GM12878 (cell line): ENCODE data around the gene NPM1.

Experiments used
- BCL3 ChIP-seq: IDR thresholded peaks from 2 replicates; pipeline ENCODE4 v1.6.1; 2011; ENCODE audit warnings: borderline replicate concordance, low read depth, mild to moderate bottlenecking, moderate library complexity, low read length; ENCODE audit not compliant: insufficient read depth, poor library complexity, severe bottlenecking
- EZH2 ChIP-seq: IDR thresholded peaks from 2 replicates; pipeline ENCODE4 v1.6.1; 2012; ENCODE audit warnings: low read depth, mild to moderate bottlenecking, control low read depth, inconsistent platforms, low read length, borderline replicate concordance; ENCODE audit not compliant: control insufficient read depth
- MYC ChIP-seq: IDR thresholded peaks from 2 replicates; pipeline ENCODE4 v1.6.1; 2011; ENCODE audit warnings: mild to moderate bottlenecking, low read length, moderate library complexity, inconsistent platforms; ENCODE audit not compliant: insufficient read depth, insufficient replicate concordance, insufficient read length, severe bottlenecking
- PAX8 ChIP-seq: fragments of 450-650 bp; IDR thresholded peaks from 2 replicates; pipeline ENCODE4 v1.6.1; 2017; ENCODE audit warnings: mild to moderate bottlenecking, moderate library complexity
- POLR2AphosphoS5 ChIP-seq: IDR thresholded peaks from 2 replicates; pipeline ENCODE4 v1.6.1; 2011; ENCODE audit warnings: mild to moderate bottlenecking, low read length, inconsistent platforms
- RCOR1 ChIP-seq: conservative IDR thresholded peaks from 2 replicates; pipeline ENCODE4 v1.6.1; 2012; ENCODE audit warnings: low read depth, low read length, improper control_type of control experiment
- RFX5 ChIP-seq: IDR thresholded peaks from 2 replicates; pipeline ENCODE4 v1.6.1; 2011; ENCODE audit warnings: low read depth, low read length, improper control_type of control experiment
- SP1 ChIP-seq: IDR thresholded peaks from one replicate; pipeline ENCODE4 v1.6.1; 2011; ENCODE audit warnings: low read depth, low read length
- SUPT20H ChIP-seq: IDR thresholded peaks from 2 replicates; pipeline ENCODE4 v1.6.1; 2011; ENCODE audit warnings: low read depth, mild to moderate bottlenecking, low read length, moderate library complexity, borderline replicate concordance; ENCODE audit not compliant: control insufficient read depth
- TF ChIP-seq, protein P1 (sequence below), 3 experiments: IDR thresholded peaks in 2 of 3; conservative IDR thresholded peaks in 1 of 3; 2 replicates each; pipeline ENCODE4 v1.5.1; 2011; ENCODE audit warnings: low read depth in 3 of 3, low read length in 3 of 3, mild to moderate bottlenecking in 3 of 3, control low read depth in 2 of 3, moderate library complexity in 2 of 3, inconsistent platforms in 1 of 3, mixed read lengths in 1 of 3; ENCODE audit not compliant: control insufficient read depth in 2 of 3, insufficient read depth in 1 of 3; ENCODE audit errors: extremely low read depth in 1 of 3
- TF ChIP-seq, protein P2 (sequence below): IDR thresholded peaks from 2 replicates; pipeline ENCODE4 v1.6.1; 2012; ENCODE audit warnings: improper control_type of control experiment, low read depth, low read length; ENCODE audit not compliant: insufficient replicate concordance

GRCh38 chr5:171449426-171449825 is 61.8 kb downstream of the NPM1 start:
- TF ChIP-seq SUPT20H (no peak), PAX8 (no peak), POLR2AphosphoS5 (no peak), MYC (no peak), EZH2 (no peak), SP1 (no peak), RCOR1 (no peak), RFX5 (no peak), BCL3 (no peak)
- TF ChIP-seq, protein P1, sequence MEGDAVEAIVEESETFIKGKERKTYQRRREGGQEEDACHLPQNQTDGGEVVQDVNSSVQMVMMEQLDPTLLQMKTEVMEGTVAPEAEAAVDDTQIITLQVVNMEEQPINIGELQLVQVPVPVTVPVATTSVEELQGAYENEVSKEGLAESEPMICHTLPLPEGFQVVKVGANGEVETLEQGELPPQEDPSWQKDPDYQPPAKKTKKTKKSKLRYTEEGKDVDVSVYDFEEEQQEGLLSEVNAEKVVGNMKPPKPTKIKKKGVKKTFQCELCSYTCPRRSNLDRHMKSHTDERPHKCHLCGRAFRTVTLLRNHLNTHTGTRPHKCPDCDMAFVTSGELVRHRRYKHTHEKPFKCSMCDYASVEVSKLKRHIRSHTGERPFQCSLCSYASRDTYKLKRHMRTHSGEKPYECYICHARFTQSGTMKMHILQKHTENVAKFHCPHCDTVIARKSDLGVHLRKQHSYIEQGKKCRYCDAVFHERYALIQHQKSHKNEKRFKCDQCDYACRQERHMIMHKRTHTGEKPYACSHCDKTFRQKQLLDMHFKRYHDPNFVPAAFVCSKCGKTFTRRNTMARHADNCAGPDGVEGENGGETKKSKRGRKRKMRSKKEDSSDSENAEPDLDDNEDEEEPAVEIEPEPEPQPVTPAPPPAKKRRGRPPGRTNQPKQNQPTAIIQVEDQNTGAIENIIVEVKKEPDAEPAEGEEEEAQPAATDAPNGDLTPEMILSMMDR (IDR thresholded peaks at IDR 0.05 in 2 of 3, conservative IDR thresholded peaks at IDR 0.05 in 1 of 3; ENCODE audit: control insufficient read depth in 2 of 3, extremely low read depth in 1 of 3, insufficient read depth in 1 of 3, low read depth in 3 of 3, low read length in 3 of 3): no peak
- TF ChIP-seq, protein P2, sequence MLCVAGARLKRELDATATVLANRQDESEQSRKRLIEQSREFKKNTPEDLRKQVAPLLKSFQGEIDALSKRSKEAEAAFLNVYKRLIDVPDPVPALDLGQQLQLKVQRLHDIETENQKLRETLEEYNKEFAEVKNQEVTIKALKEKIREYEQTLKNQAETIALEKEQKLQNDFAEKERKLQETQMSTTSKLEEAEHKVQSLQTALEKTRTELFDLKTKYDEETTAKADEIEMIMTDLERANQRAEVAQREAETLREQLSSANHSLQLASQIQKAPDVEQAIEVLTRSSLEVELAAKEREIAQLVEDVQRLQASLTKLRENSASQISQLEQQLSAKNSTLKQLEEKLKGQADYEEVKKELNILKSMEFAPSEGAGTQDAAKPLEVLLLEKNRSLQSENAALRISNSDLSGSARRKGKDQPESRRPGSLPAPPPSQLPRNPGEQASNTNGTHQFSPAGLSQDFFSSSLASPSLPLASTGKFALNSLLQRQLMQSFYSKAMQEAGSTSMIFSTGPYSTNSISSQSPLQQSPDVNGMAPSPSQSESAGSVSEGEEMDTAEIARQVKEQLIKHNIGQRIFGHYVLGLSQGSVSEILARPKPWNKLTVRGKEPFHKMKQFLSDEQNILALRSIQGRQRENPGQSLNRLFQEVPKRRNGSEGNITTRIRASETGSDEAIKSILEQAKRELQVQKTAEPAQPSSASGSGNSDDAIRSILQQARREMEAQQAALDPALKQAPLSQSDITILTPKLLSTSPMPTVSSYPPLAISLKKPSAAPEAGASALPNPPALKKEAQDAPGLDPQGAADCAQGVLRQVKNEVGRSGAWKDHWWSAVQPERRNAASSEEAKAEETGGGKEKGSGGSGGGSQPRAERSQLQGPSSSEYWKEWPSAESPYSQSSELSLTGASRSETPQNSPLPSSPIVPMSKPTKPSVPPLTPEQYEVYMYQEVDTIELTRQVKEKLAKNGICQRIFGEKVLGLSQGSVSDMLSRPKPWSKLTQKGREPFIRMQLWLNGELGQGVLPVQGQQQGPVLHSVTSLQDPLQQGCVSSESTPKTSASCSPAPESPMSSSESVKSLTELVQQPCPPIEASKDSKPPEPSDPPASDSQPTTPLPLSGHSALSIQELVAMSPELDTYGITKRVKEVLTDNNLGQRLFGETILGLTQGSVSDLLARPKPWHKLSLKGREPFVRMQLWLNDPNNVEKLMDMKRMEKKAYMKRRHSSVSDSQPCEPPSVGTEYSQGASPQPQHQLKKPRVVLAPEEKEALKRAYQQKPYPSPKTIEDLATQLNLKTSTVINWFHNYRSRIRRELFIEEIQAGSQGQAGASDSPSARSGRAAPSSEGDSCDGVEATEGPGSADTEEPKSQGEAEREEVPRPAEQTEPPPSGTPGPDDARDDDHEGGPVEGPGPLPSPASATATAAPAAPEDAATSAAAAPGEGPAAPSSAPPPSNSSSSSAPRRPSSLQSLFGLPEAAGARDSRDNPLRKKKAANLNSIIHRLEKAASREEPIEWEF: no peak
